NCI-H1105 (cell line): ENCODE results near the gene TMEM174.

Source experiments
- DNase-seq: peaks from one replicate; lab custom pipeline; 2025; lab: John Stamatoyannopoulos, UW

The TMEM174 gene

GRCh38 chr5:73172951-73173350 is at the start of gene TMEM174:
TSS of gene TMEM174 (plus strand) at chr5:73173193. CDS start at chr5:73173244, 51 bp downstream.
- DNase-seq, result no peak

GRCh38 chr5:73125289-73125688 is 47.7 kb upstream of the TMEM174 start:
- DNase-seq, result no peak

- no peak for DNase-seq
Measured at GRCh38 chr5:73126381-73126780, 46.6 kb upstream of the TMEM174 start.

- no peak for DNase-seq
Measured at GRCh38 chr5:73126957-73127356, 46.0 kb upstream of the TMEM174 start.

GRCh38 chr5:73129143-73129542 is 43.9 kb upstream of the TMEM174 start:
- no peak for DNase-seq

- DNase-seq, result no peak
Measured at GRCh38 chr5:73130811-73131210, 42.2 kb upstream of the TMEM174 start.

GRCh38 chr5:73131711-73132425 is 41.1 kb upstream of the TMEM174 start:
- no peak for DNase-seq

GRCh38 chr5:73132759-73133158 is 40.2 kb upstream of the TMEM174 start:
- no peak for DNase-seq

- no peak for DNase-seq
Measured at GRCh38 chr5:73135021-73135420, 38.0 kb upstream of the TMEM174 start.

GRCh38 chr5:73135429-73136054 is 37.5 kb upstream of the TMEM174 start:
- no peak for DNase-seq

- no peak for DNase-seq
Measured at GRCh38 chr5:73136055-73136562, 36.9 kb upstream of the TMEM174 start.

GRCh38 chr5:73137563-73138530 is 35.1 kb upstream of the TMEM174 start:
- DNase-seq, result no peak

- no peak for DNase-seq
Measured at GRCh38 chr5:73139485-73139884, 33.5 kb upstream of the TMEM174 start.

GRCh38 chr5:73140801-73141200 is 32.2 kb upstream of the TMEM174 start:
- no peak for DNase-seq

- no peak for DNase-seq
Measured at GRCh38 chr5:73142035-73142434, 31.0 kb upstream of the TMEM174 start.

- DNase-seq, result no peak
Measured at GRCh38 chr5:73143716-73144115, 29.3 kb upstream of the TMEM174 start.

GRCh38 chr5:73149540-73149939 is 23.5 kb upstream of the TMEM174 start:
- no peak for DNase-seq

GRCh38 chr5:73150876-73151275 is 22.1 kb upstream of the TMEM174 start:
- no peak for DNase-seq

- no peak for DNase-seq
Measured at GRCh38 chr5:73151766-73152410, 21.1 kb upstream of the TMEM174 start.

GRCh38 chr5:73152411-73153388 is 20.3 kb upstream of the TMEM174 start:
- DNase-seq, result no peak

GRCh38 chr5:73153513-73153912 is 19.5 kb upstream of the TMEM174 start:
- no peak for DNase-seq
